GM13977 (cell line): ENCODE data around the gene CLCNKA.

ENCODE experiments used
- DNase-seq: peaks from one replicate; pipeline ENCODE4 v3.0.0; 2012; ENCODE audit warnings: low spot score
- CTCF ChIP-seq: IDR thresholded peaks from 2 replicates; pipeline ENCODE4 v1.5.1; 2012; ENCODE audit warnings: mild to moderate bottlenecking, control low read depth; ENCODE audit not compliant: insufficient read depth; ENCODE audit errors: extremely low read depth, missing control alignments
- in situ Hi-C: fragments of 300-500 bp; cut with MboI; formaldehyde crosslinking; loops from one replicate; pipeline ENCODE4 v1.12.0; 2022; ENCODE audit warnings: low sequenced_read_pairs, low pct_unique_long_range_greater_than_20kb, mixed read lengths, inconsistent platforms; ENCODE audit not compliant: unreplicated experiment

The CLCNKA gene

GRCh38 chr1:16072095-16072494 is 50.3 kb downstream of the CLCNKA start:
- in situ Hi-C loops = no loop called here
- no peak for TF ChIP-seq CTCF
- no peak for DNase-seq

- DNase-seq = no peak
- in situ Hi-C loops = no loop called here
- TF ChIP-seq CTCF = no peak
Measured at GRCh38 chr1:16072616-16073484, 51.0 kb downstream of the CLCNKA start.

- in situ Hi-C loops = no loop called here
- peak; percentile 84 for DNase-seq
- peak; percentile 62 for TF ChIP-seq CTCF
Measured at GRCh38 chr1:16073490-16074119, 51.8 kb downstream of the CLCNKA start, which contains the start of gene FAM131C. FAM131C (minus strand) TSS chr1:16073651; CDS start chr1:16073442, 209 bp downstream.

- in situ Hi-C loops = no loop called here
- no peak for DNase-seq
- no peak for TF ChIP-seq CTCF
Measured at GRCh38 chr1:16074217-16074616, 52.4 kb downstream of the CLCNKA start.

- in situ Hi-C loops = no loop called here
- DNase-seq = no peak
- TF ChIP-seq CTCF = no peak
Measured at GRCh38 chr1:16075337-16076030, 53.6 kb downstream of the CLCNKA start.

- no peak for TF ChIP-seq CTCF
- no peak for DNase-seq
- in situ Hi-C loops = no loop called here
Measured at GRCh38 chr1:16076031-16076864, 54.4 kb downstream of the CLCNKA start.
